Natural killer cell (primary cell): ENCODE results near the gene FBXO5. TPM values are rescaled to one million over a fixed set of nuclear protein-coding genes. Genes with fewer than 3 reads are reported as not detected.
A peak's percentile ranks its signal among the peaks of the same experiment; 100 is the strongest.

Experiments used
- ATAC-seq, 3 donors: fragments of 150-1000 bp in 2 of 3; fragments of 200-7000 bp in 1 of 3; cut with Tn5 transposase; 1 replicate in 1 of 3; 2 replicates in 2 of 3; pipeline ENCODE4 v1.10.0; 2021; ENCODE audit warnings: mild to moderate bottlenecking in 2 of 3, moderate library complexity in 2 of 3
- DNase-seq, 2 donors: peaks; one replicate each; pipeline versions ENCODE4 v3.0.0 to v3.0.0-alpha.2; 2013 to 2021; ENCODE audit warnings: mixed read lengths in 1 of 2
- H3K27ac ChIP-seq: one replicate; pipeline ENCODE4 v1.5.1; 2013; ENCODE audit warnings: mild to moderate bottlenecking, low read length
- H3K27me3 ChIP-seq: one replicate; pipeline ENCODE4 v1.6.1; 2013; ENCODE audit warnings: low read length; ENCODE audit not compliant: control insufficient read depth, insufficient read depth
- H3K36me3 ChIP-seq: one replicate; pipeline ENCODE4 v1.6.1; 2013; ENCODE audit warnings: low read length; ENCODE audit not compliant: control insufficient read depth, insufficient read depth
- H3K4me1 ChIP-seq: one replicate; pipeline ENCODE4 v1.6.1; 2013; ENCODE audit warnings: low read length; ENCODE audit not compliant: control insufficient read depth, insufficient read depth
- H3K4me3 ChIP-seq: one replicate; pipeline ENCODE4 v1.5.1; 2013; ENCODE audit warnings: low read length
- H3K9me3 ChIP-seq: one replicate; pipeline ENCODE4 v1.6.1; 2013; ENCODE audit warnings: low read length; ENCODE audit not compliant: control insufficient read depth, insufficient read depth
- H3K27ac Mint-ChIP-seq, 2 donors: one replicate each; pipeline ENCODE4 v1.8.0; 2022; ENCODE audit warnings: mild to moderate bottlenecking in 2 of 2, mixed read lengths in 2 of 2, moderate library complexity in 1 of 2
- H3K27me3 Mint-ChIP-seq, 2 donors: one replicate each; pipeline ENCODE4 v1.8.0; 2022; ENCODE audit warnings: low read depth in 2 of 2, mixed read lengths in 2 of 2
- H3K36me3 Mint-ChIP-seq: one replicate; pipeline ENCODE4 v1.8.0; 2022; ENCODE audit warnings: mixed read lengths
- H3K4me1 Mint-ChIP-seq, 2 donors: one replicate each; pipeline ENCODE4 v1.8.0; 2022; ENCODE audit warnings: mixed read lengths in 2 of 2
- H3K4me3 Mint-ChIP-seq: one replicate; pipeline ENCODE4 v1.8.0; 2022; ENCODE audit warnings: mild to moderate bottlenecking, moderate library complexity, mixed read lengths
- H3K9me3 Mint-ChIP-seq, 2 donors: one replicate each; pipeline ENCODE4 v1.8.0; 2022; ENCODE audit warnings: mixed read lengths in 2 of 2
- WGBS: methylation state at CpG from one replicate; pipeline ENCODE4 v1.1.7; 2013; ENCODE audit warnings: missing lambda C conversion rate; ENCODE audit not compliant: insufficient coverage; 5-methylcytosine and 5-hydroxymethylcytosine counted together
- intact Hi-C: fragments of 100-400 bp; cut with micrococcal nuclease; formaldehyde crosslinking; loops from one replicate; pipeline ENCODE4 v1.14.2; 2022
- total RNA-seq, 4 donors: library from RNA; stranded (reverse); fragments of 120-200 nt in 1 of 4; gene quantifications; one replicate each; pipeline versions ENCODE4 v1.2.3 to v1.2.4, GENCODE V29; 2013 to 2022
- TF ChIP-seq, protein P1 (sequence below): fragments of 200-600 bp; IDR thresholded peaks from one replicate; pipeline ENCODE4 v1.8.0; 2022; ENCODE audit warnings: antibody characterized with exemption

Gene FBXO5, protein sequence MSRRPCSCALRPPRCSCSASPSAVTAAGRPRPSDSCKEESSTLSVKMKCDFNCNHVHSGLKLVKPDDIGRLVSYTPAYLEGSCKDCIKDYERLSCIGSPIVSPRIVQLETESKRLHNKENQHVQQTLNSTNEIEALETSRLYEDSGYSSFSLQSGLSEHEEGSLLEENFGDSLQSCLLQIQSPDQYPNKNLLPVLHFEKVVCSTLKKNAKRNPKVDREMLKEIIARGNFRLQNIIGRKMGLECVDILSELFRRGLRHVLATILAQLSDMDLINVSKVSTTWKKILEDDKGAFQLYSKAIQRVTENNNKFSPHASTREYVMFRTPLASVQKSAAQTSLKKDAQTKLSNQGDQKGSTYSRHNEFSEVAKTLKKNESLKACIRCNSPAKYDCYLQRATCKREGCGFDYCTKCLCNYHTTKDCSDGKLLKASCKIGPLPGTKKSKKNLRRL
- 10 to 100 TPM in 1 of 3 donors, 1 to 10 TPM in 2; 5.9 to 11.2 (median 9.6) TPM for total RNA-seq
- 9.6 TPM for total RNA-seq (2013)

DNA sequence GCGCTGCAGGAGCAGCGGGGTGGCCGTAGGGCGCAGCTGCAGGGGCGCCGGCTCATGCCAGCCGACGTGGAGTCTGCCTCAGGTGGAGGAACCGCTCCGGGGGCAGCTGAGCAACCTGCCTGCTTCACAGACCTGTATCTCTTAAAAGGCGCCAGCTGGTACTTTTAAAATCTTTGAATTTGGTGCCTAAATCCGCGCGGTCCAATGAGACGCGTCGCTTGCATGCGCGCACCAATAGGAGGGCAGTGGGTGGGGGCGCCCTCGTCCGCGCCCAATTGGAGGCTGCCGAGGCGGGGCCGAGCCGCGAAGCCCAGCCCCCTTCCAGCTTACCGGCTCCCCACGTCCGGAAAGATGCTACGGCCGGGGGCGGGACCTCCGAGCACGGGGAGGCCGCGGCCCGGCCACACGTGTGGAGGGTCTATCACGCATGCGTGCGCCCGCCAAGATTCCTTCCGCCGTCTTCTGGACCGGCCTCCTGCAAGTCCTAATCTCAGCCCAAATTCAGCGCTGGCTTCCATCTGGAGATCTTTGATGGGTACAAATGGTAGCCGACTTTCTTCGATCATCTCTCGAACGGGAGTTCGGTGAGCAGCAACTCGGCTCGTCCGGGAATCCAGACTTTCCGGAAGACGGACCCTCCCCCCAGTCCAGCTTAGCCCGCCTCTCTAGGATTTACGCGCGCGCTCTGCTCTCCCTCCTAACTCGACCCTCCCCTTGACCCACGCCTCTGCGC is at the start of gene FBXO5:
FBXO5 (minus strand) TSS at position 138 of the 733 bp plus-strand sequence; CDS start at position 56, 82 bp downstream.
- ATAC-seq, result peak; percentile 91 to 99 (median 92)
- H3K36me3 Mint-ChIP-seq, result no peaks in the 10 kb centered on the region
- DNase-seq, result peak; percentile 98
- H3K4me3 ChIP-seq, result peak within 1 kb of the TSS; percentile 90
- TF ChIP-seq, protein P1, sequence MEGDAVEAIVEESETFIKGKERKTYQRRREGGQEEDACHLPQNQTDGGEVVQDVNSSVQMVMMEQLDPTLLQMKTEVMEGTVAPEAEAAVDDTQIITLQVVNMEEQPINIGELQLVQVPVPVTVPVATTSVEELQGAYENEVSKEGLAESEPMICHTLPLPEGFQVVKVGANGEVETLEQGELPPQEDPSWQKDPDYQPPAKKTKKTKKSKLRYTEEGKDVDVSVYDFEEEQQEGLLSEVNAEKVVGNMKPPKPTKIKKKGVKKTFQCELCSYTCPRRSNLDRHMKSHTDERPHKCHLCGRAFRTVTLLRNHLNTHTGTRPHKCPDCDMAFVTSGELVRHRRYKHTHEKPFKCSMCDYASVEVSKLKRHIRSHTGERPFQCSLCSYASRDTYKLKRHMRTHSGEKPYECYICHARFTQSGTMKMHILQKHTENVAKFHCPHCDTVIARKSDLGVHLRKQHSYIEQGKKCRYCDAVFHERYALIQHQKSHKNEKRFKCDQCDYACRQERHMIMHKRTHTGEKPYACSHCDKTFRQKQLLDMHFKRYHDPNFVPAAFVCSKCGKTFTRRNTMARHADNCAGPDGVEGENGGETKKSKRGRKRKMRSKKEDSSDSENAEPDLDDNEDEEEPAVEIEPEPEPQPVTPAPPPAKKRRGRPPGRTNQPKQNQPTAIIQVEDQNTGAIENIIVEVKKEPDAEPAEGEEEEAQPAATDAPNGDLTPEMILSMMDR, result no peak
- WGBS, result under 1% methylated on average over 66 of the region's 66 CpGs
- H3K27ac ChIP-seq, result peak within 1 kb of the TSS; percentile 91
- H3K9me3 Mint-ChIP-seq, result no peaks in the 10 kb centered on the region
- peaks cover 3% of the 10 kb centered on the region for H3K36me3 ChIP-seq
- H3K4me1 ChIP-seq, result peaks cover 23% of the 10 kb centered on the region
- peaks cover 25 to 36% of the 10 kb centered on the region in 2 donors for H3K4me1 Mint-ChIP-seq
- H3K9me3 ChIP-seq, result no peaks in the 10 kb centered on the region
- peak within 1 kb of the TSS; percentile 98 for H3K4me3 Mint-ChIP-seq
- H3K27ac Mint-ChIP-seq, result peak within 1 kb of the TSS; percentile 97
- no peaks in the 10 kb centered on the region for H3K27me3 Mint-ChIP-seq
- H3K27me3 ChIP-seq, result no peaks in the 10 kb centered on the region
- intact Hi-C loops, result loop anchor here (2.0 to 10.0 kb wide), 4 partner anchors 20 to 1598 kb away; partner anchors contain the start of genes MTRF1L and RMND1

DNA sequence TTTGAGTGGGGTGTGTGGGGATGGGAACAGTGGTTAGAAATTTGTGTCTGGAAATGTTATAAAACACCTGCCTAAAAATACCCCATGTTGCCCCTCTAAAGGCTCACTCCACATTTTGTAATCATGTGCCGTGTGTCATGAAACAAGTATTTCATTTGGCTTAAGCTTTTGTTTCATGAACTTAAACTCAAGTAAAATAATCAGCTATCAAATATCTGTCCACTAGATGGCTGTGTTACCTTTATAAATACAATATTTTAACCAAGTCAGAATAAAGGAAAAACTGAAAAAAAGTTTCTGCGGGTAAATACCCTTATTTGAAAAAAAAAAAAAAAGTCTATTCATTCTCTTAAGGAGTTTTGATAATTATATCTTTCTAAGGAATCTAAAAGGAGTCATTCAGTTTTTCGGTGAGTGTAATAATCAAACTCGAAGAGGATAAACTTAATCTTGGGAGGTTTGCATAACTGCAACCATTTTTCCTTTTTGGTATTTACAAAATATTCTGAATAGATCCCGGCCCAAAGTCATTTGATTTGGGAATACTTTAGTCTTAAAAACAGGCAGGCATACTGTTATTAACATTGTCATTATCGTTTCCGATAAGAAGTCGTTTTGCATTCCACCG is 49.5 kb upstream of the FBXO5 start:
- Histone ChIP-seq H3K27ac (no peak overlapping the region), H3K36me3 (no peaks in the 10 kb centered on the region), H3K9me3 (no peaks in the 10 kb centered on the region), H3K4me1 (no peaks in the 10 kb centered on the region), H3K27me3 (no peaks in the 10 kb centered on the region), H3K4me3 (no peak overlapping the region)
- Mint-ChIP-seq H3K27ac (no peak overlapping the region), H3K4me3 (no peak overlapping the region), H3K27me3 (peaks cover 0 to 10% of the 10 kb centered on the region in 2 donors), H3K9me3 (no peaks in the 10 kb centered on the region), H3K36me3 (no peaks in the 10 kb centered on the region), H3K4me1 (no peaks in the 10 kb centered on the region)
- TF ChIP-seq, protein P1, result peak; percentile 24
- ATAC-seq, result no peak
- DNase-seq, result peak in 1 of 2 donors; percentile 20
- 80% methylated on average over 4 of the region's 9 CpGs for WGBS
- intact Hi-C loops, result loop anchor here (1.0 to 5.0 kb wide), 2 partner anchors 280 to 480 kb away; no protein-coding TSS in a partner anchor

DNA sequence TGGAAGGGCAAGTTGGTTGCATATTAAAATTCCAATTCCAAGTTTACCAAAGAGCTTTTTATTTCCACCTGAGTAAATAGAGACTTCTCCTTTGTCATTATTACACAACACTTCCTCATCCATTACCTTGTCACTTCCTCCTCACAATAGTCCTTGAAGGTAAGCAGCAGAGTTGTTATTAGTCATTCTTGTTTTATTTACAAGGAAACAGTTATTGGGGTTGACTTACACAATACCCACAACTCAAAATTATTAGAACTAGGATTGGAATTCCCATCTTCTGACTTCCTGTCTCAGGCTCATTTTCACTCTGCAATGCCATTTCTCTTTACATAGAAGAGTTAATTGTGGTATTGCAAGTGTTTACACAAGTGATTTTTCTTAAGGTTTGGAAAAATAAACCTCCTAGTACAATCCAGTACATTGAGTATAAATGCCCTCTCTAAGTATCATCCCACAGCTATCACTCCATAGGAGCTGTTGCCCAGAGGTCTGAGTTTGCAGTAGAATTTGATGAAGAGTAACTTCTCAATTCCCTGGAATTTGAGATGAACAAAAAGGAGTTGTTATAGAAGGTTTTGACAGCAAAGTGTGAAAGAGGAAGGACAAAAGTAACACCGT is 48.6 kb upstream of the FBXO5 start:
- no peaks in the 10 kb centered on the region for H3K9me3 ChIP-seq
- WGBS, result 17% methylated on average over 1 of the region's 1 CpG
- no peak overlapping the region for H3K4me3 Mint-ChIP-seq
- H3K36me3 Mint-ChIP-seq, result no peaks in the 10 kb centered on the region
- peaks cover 0 to 10% of the 10 kb centered on the region in 2 donors for H3K27me3 Mint-ChIP-seq
- H3K4me1 ChIP-seq, result no peaks in the 10 kb centered on the region
- TF ChIP-seq, protein P1, result no peak
- no peak overlapping the region for H3K27ac ChIP-seq
- H3K27ac Mint-ChIP-seq, result no peak overlapping the region
- ATAC-seq (no peak), DNase-seq (no peak)
- no peak overlapping the region for H3K4me3 ChIP-seq
- H3K4me1 Mint-ChIP-seq, result no peaks in the 10 kb centered on the region
- no peaks in the 10 kb centered on the region for H3K27me3 ChIP-seq
- intact Hi-C loops, result loop anchor here (5.0 kb wide), 1 partner anchor 481 kb away; no protein-coding TSS in a partner anchor
- H3K9me3 Mint-ChIP-seq, result no peaks in the 10 kb centered on the region
- no peaks in the 10 kb centered on the region for H3K36me3 ChIP-seq
